Heart left ventricle (tissue), 16 donors: ENCODE measurements around the gene AJM1. TPM values are rescaled to one million over a fixed set of nuclear protein-coding genes. Genes with fewer than 3 reads are reported as not detected.
A peak's percentile ranks its signal among the peaks of the same experiment; 100 is the strongest.
"Not testable (repeated sequence)": the region's sequence is repeated elsewhere in the genome, so short reads cannot be mapped to it uniquely, and the experiment has no call there.

Experiments
- ATAC-seq, 4 donors: fragments of 200-7000 bp; cut with Tn5 transposase; one replicate each; pipeline ENCODE4 v1.9.1; 2020 to 2022; ENCODE audit warnings: moderate library complexity in 4 of 4, mild to moderate bottlenecking in 3 of 4, moderate number of reproducible peaks in 1 of 4
- DNase-seq, 5 donors: peaks; one replicate each; pipeline ENCODE4 v3.0.0-alpha.2; 2020
- H3K27ac ChIP-seq, 12 donors: fragments of 200-600 bp; sonication (generic) in 4 of 12; one replicate each; pipeline versions ENCODE4 v1.5.0 to v1.8.0; 2016 to 2022; ENCODE audit warnings: mild to moderate bottlenecking in 2 of 12
- H3K27me3 ChIP-seq, 9 donors: fragments of 200-600 bp; sonication (generic) in 2 of 9; one replicate each; pipeline versions ENCODE4 v1.5.1 to v1.8.0; 2016 to 2022; ENCODE audit warnings: mild to moderate bottlenecking in 3 of 9
- H3K36me3 ChIP-seq, 9 donors: fragments of 200-600 bp; sonication (generic) in 2 of 9; one replicate each; pipeline versions ENCODE4 v1.5.0 to v1.8.0; 2018 to 2022; ENCODE audit warnings: mild to moderate bottlenecking in 2 of 9
- H3K4me1 ChIP-seq, 12 donors: fragments of 200-600 bp; sonication (generic) in 4 of 12; one replicate each; pipeline versions ENCODE4 v1.5.0 to v1.8.0; 2016 to 2022; ENCODE audit warnings: mild to moderate bottlenecking in 3 of 12
- H3K4me3 ChIP-seq, 12 donors: fragments of 200-600 bp; sonication (generic) in 4 of 12; one replicate each; pipeline versions ENCODE4 v1.5.0 to v1.8.0; 2017 to 2022; ENCODE audit warnings: mild to moderate bottlenecking in 9 of 12, moderate library complexity in 4 of 12
- H3K9me3 ChIP-seq, 12 donors: fragments of 200-600 bp; sonication (generic) in 4 of 12; one replicate each; pipeline versions ENCODE4 v1.5.0 to v1.8.0; 2016 to 2022; ENCODE audit warnings: mild to moderate bottlenecking in 1 of 12
- POLR2A ChIP-seq, 2 donors: fragments of 450-650 bp; IDR thresholded peaks; one replicate each; pipeline ENCODE4 v1.6.1; 2017; ENCODE audit warnings: antibody characterized with exemption in 2 of 2, mild to moderate bottlenecking in 2 of 2, moderate library complexity in 2 of 2
- WGBS, 4 donors: extraction: QIAGEN DNeasy Blood & Tissue Kit in 2 of 4; methylation state at CpG; one replicate each; pipeline versions ENCODE4 v1.1.5 to v1.1.7; 2013 to 2018; 5-methylcytosine and 5-hydroxymethylcytosine counted together
- intact Hi-C, 10 donors: fragments of 100-400 bp; cut with DNase I; formaldehyde crosslinking; loops; one replicate each; pipeline versions ENCODE4 v1.11.1 to v1.14.2; 2022
- polyA plus RNA-seq, 2 donors: library from polyadenylated mRNA; stranded (reverse); fragments of 200-250 nt; gene quantifications; one replicate each; pipeline ENCODE4 v1.2.3, GENCODE V29; 2013
- total RNA-seq, 9 donors: library from RNA; depleted of rRNA in 2 of 9; stranded (reverse); fragments of >200 nt in 2 of 9; fragmentation: NEBNext Ultra II Directional in 3 of 9; extraction: Animal tissue kit (Norgen Biotek cat#: 25700) in 3 of 9; gene quantifications; one replicate each; pipeline versions ENCODE4 v1.1.0 to v1.2.4, GENCODE V29; 2016 to 2023
- TF ChIP-seq, protein P1 (sequence below), 12 donors: fragments of 200-600 bp; sonication (generic) in 4 of 12; IDR thresholded peaks; one replicate each; pipeline versions ENCODE4 v1.5.0 to v1.8.0; 2018 to 2022; ENCODE audit warnings: antibody characterized with exemption in 12 of 12, mild to moderate bottlenecking in 5 of 12
- donor health status: ischemic (EF 13 %, LVEDD 7.1; RV severe dilation, severe dysfunction).
- donor health status: healthy with polysubstance abuse.
- donor health status: DM: no; HTN: yes; CAD: no.
- donor health status: DM: no; HTN: no; CAD: no.
- donor health status: ischemic (EF 25% LVEDD 6.9; RV normal size, moderate dysfunction).
- donor health status: ischemic (EF 25% LVEDD 5.7; RV mildly dilated, moderate dysfunction).
- donor health status: healthy.
- donor health status: DM: yes; HTN: yes; CAD: no.
- donor health status: ischemic (EF 35%, LVEDD 5.7; RV mildly dilated, moderate dysfunction).
- donor health status: nonischemic (EF 11% LVEDD 7.7; RV severe dilation, severe dysfunction).
- donor health status: DM: yes; HTN: yes; CAD: no.
- donor health status: PGD.
- donor health status: ischemic (EF 29% LVEDD 5.4; RV normal size, mild dysfunction).
- donor health status: nonischemic (EF 23%, LVEDD 6.1; RV moderate dilation, normal function).

The AJM1 gene
- total and polyA plus RNA-seq, 11 donors: 2.6 to 7.0 (median 5.5) TPM

DNA sequence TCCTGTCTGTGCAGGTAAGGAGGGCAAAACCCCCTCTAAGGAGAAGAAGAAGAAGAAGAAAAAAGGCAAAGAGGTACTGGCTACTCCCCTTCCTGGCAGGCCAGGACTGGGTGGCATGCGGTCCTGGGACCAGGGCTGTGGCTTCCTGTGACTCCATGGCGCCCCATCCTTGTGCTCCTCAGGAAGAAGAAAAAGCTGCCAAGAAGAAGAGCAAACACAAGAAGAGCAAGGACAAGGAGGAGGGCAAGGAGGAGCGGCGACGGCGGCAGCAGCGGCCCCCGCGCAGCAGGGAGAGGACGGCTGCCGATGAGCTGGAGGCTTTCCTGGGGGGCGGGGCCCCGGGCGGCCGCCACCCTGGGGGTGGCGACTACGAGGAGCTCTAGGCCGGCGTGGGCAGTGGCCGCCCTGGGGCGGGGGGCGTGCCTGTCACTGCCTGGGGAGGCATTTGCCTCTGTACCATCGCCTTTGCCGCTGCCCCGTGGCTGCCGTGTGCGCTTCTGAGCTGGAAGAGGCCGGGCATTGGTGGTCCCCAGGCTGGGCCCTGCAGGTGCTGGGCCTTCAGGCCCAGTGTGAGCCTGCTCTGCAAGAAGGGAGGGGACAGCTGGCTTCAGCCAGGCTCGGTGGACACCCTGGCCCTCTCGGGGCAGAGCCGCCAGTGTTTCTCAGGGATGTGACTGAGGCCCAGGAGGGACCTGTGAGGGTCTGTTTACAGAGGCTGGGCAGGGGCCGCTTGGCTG is 2.0 kb upstream of the AJM1 start:
- Histone ChIP-seq H3K4me3 (no peak overlapping the region), H3K36me3 (peaks cover 0 to 54% (median 16%) of the 10 kb centered on the region in 9 donors), H3K27ac (no peak overlapping the region), H3K9me3 (no peaks in the 10 kb centered on the region), H3K4me1 (peaks cover 10 to 41% (median 27%) of the 10 kb centered on the region in 12 donors), H3K27me3 (peaks cover 0 to 24% (median 10%) of the 10 kb centered on the region in 9 donors)
- ATAC-seq (no peak), DNase-seq (no peak)
- WGBS, 4 donors: 68 to 80% (median 75%) methylated on average over 25 to 32 of the region's 32 CpGs
- intact Hi-C loops: loop anchor here in 4 of 10 donors (5.0 to 10.0 kb wide), 3 partner anchors 46 to 194 kb away; partner anchors contain the start of genes CCDC183 (in 2 of the 4), FUT7 (in 2 of the 4), TMEM141 (in 2 of the 4) and FBXW5 (in 1 of the 4)
- TF ChIP-seq POLR2A (IDR thresholded peaks at IDR 0.05): no peak

DNA sequence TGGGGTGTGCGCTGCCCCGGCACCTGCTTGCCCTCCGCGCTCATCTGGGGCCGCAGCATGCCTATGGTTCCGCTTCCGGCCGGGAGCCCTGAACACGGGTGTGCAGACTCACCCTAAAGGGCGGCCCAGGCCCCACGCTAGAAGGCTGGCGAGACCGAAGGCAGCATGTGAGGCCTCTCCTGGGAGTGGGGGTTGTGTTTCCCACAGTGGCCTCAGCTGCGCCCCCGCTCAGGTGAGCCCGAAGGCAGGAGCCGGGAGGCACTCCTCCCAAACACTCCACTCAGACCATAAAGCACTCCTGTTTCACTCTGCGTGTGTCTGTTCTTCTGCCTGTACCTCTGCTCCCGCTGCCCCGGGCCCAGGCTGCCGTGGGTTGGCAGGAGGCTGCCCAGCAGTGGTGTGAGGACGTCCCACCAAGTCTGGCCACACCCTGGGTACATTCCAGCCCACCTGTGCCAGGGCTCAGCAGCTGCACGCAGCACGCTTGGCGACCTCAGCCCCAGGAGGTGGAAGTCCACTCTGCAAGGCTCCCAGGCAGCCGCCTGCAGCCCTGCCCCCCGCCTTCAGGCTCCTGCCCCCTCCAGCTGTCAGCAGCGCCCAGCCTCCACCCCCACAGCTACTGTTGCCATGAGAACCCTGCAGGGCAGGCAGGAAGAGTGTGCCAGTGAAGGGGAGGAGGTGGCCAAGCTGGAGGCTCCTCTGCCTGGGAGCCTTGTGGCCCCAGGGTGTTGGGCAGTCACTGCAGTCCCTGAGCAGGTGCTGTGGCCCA is 1.2 kb upstream of the AJM1 start:
- H3K27me3 ChIP-seq: peaks cover 0 to 32% (median 17%) of the 10 kb centered on the region in 9 donors
- H3K4me3 ChIP-seq: no peak overlapping the region
- peaks cover 10 to 47% (median 27%) of the 10 kb centered on the region in 12 donors for H3K4me1 ChIP-seq
- H3K36me3 ChIP-seq: peaks cover 0 to 47% (median 13%) of the 10 kb centered on the region in 9 donors
- intact Hi-C loops: loop anchor here in 4 of 10 donors (5.0 to 10.0 kb wide), 3 partner anchors 46 to 194 kb away; partner anchors contain the start of genes CCDC183 (in 2 of the 4), FUT7 (in 2 of the 4), TMEM141 (in 2 of the 4) and FBXW5 (in 1 of the 4)
- 71 to 79% (median 76%) methylated on average over 22 to 28 of the region's 28 CpGs for WGBS, 4 donors
- peak; percentile 3 to 14 (median 4) for ATAC-seq
- no peak for DNase-seq
- H3K27ac ChIP-seq: no peak overlapping the region
- H3K9me3 ChIP-seq: no peaks in the 10 kb centered on the region
- TF ChIP-seq, protein P1, sequence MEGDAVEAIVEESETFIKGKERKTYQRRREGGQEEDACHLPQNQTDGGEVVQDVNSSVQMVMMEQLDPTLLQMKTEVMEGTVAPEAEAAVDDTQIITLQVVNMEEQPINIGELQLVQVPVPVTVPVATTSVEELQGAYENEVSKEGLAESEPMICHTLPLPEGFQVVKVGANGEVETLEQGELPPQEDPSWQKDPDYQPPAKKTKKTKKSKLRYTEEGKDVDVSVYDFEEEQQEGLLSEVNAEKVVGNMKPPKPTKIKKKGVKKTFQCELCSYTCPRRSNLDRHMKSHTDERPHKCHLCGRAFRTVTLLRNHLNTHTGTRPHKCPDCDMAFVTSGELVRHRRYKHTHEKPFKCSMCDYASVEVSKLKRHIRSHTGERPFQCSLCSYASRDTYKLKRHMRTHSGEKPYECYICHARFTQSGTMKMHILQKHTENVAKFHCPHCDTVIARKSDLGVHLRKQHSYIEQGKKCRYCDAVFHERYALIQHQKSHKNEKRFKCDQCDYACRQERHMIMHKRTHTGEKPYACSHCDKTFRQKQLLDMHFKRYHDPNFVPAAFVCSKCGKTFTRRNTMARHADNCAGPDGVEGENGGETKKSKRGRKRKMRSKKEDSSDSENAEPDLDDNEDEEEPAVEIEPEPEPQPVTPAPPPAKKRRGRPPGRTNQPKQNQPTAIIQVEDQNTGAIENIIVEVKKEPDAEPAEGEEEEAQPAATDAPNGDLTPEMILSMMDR (IDR thresholded peaks at IDR 0.05): no peak
- TF ChIP-seq POLR2A (IDR thresholded peaks at IDR 0.05): no peak

- 48 to 56% (median 52%) methylated on average over 13 to 16 of the region's 16 CpGs for WGBS, 4 donors
- H3K9me3 ChIP-seq, DNase-seq: not testable (repeated sequence)
- Histone ChIP-seq H3K36me3 (peaks cover 0 to 40% (median 13%) of the 10 kb centered on the region in 9 donors), H3K4me1 (peaks cover 10 to 54% (median 31%) of the 10 kb centered on the region in 12 donors), H3K27ac (peak overlapping the region in 3 of 12 donors; percentile 41 to 82 (median 74)), H3K27me3 (peaks cover 0 to 39% (median 19%) of the 10 kb centered on the region in 9 donors), H3K4me3 (peak overlapping the region in 9 of 12 donors; percentile 23 to 70 (median 58))
- intact Hi-C loops: loop anchor here in 4 of 10 donors (5.0 to 10.0 kb wide), 3 partner anchors 47 to 193 kb away; partner anchors contain the start of genes CCDC183 (in 2 of the 4), FUT7 (in 2 of the 4), TMEM141 (in 2 of the 4) and FBXW5 (in 1 of the 4)
- ATAC-seq: peak in 1 of 4 donors; percentile 1
These were observed 465 bp upstream of the AJM1 start for GRCh38 chr9:136841646-136842379.

DNA sequence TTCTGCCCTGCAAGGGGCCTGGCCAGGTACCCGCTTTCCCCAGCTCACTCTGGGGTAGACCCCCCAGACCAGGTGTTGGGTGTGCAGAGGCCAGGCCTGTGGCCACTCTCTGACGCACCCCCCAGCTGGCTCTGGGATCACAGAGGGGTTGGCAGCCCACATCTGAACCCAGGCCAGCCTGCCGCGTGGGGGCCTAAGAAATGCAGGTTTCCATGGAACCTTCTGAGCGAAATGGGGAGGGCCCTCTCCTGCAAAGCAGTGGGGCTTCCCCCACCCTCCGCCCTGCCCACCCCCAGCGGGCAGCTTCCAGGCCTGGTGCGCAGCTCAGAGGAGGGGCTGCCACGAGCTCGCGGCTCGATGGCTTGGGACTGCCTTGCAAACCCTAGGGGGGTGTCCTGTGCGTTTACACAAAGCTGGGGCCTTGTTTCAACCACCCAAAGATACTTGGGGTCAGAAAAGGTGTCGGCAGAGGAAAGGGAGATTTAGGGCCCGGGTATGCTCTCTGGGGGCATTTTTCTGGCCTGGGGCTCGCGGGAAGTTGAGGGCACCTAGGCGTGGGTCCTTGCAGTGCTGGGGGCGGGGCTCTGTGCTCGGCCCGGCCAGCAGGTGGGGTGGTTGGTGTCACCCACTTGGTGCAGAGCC is 1.0 kb downstream of the AJM1 start:
- peak overlapping the region in 3 of 12 donors; percentile 50 to 82 (median 78) for H3K27ac ChIP-seq
- not testable (repeated sequence) for H3K9me3 ChIP-seq, DNase-seq
- WGBS, 4 donors: 17 to 23% (median 22%) methylated on average over 6 to 21 of the region's 21 CpGs
- H3K27me3 ChIP-seq: peaks cover 0 to 44% (median 19%) of the 10 kb centered on the region in 9 donors
- peaks cover 10 to 69% (median 36%) of the 10 kb centered on the region in 12 donors for H3K4me1 ChIP-seq
- peak overlapping the region in 9 of 12 donors; percentile 5 to 70 (median 55) for H3K4me3 ChIP-seq
- intact Hi-C loops: loop anchor here in 4 of 10 donors (5.0 to 10.0 kb wide), 3 partner anchors 48 to 192 kb away; partner anchors contain the start of genes CCDC183 (in 2 of the 4), FUT7 (in 2 of the 4), TMEM141 (in 2 of the 4) and FBXW5 (in 1 of the 4)
- ATAC-seq: peak in 1 of 4 donors; percentile 27
- peaks cover 0 to 28% (median 13%) of the 10 kb centered on the region in 9 donors for H3K36me3 ChIP-seq
